Stomach (tissue), 9 donors: ENCODE measurements around the gene MYO10. TPM values are rescaled to one million over a fixed set of nuclear protein-coding genes. Genes with fewer than 3 reads are reported as not detected.

Source experiments
- DNase-seq, 2 donors: peaks; one replicate each; pipeline versions ENCODE4 v3.0.0 to v3.0.0-alpha.2; 2013 to 2019
- H3K27ac ChIP-seq, 5 donors: fragments of 200-600 bp in 4 of 5; sonication (generic) in 4 of 5; one replicate each; pipeline ENCODE4 v1.5.1; 2013 to 2019; ENCODE audit warnings: mild to moderate bottlenecking in 1 of 5, moderate library complexity in 1 of 5
- H3K27me3 ChIP-seq, 3 donors: fragments of 200-600 bp; sonication (generic); one replicate each; pipeline ENCODE4 v1.5.1; 2017 to 2019; ENCODE audit warnings: mixed run types in 1 of 3
- H3K36me3 ChIP-seq, 4 donors: fragments of 200-600 bp; sonication (generic); 1 replicate in 3 of 4; 2 replicates in 1 of 4; pipeline ENCODE4 v1.5.1; 2016 to 2019
- H3K4me1 ChIP-seq, 4 donors: fragments of 200-600 bp; sonication (generic); one replicate each; pipeline ENCODE4 v1.5.1; 2016 to 2019
- H3K4me3 ChIP-seq, 4 donors: fragments of 200-600 bp; sonication (generic) in 3 of 4; one replicate each; pipeline ENCODE4 v1.5.1; 2016 to 2019; ENCODE audit warnings: mild to moderate bottlenecking in 1 of 4
- H3K9me3 ChIP-seq, 4 donors: fragments of 200-600 bp; sonication (generic); one replicate each; pipeline ENCODE4 v1.5.1; 2016 to 2019
- CTCF ChIP-seq, 7 experiments: fragments of 450-650 bp in 4 of 7; fragments of 200-600 bp in 3 of 7; sonication (generic) in 3 of 7; IDR thresholded peaks; one replicate each; pipeline ENCODE4 v1.5.1; 2016 to 2019; ENCODE audit warnings: antibody characterized with exemption in 7 of 7, control low read depth in 2 of 7, mild to moderate bottlenecking in 1 of 7
- EP300 ChIP-seq: sonication (generic); formaldehyde crosslinking; IDR thresholded peaks from one replicate; pipeline ENCODE4 v1.6.1; 2017; ENCODE audit warnings: antibody characterized with exemption
- POLR2A ChIP-seq, 4 donors: fragments of 450-650 bp; IDR thresholded peaks; one replicate each; pipeline ENCODE4 v1.6.1; 2016; ENCODE audit warnings: antibody characterized with exemption in 4 of 4, control low read depth in 2 of 4, mild to moderate bottlenecking in 1 of 4, moderate library complexity in 1 of 4
- POLR2AphosphoS5 ChIP-seq, 3 donors: sonication (generic); formaldehyde crosslinking; IDR thresholded peaks; one replicate each; pipeline ENCODE4 v1.6.1; 2016; ENCODE audit warnings: antibody characterized with exemption in 3 of 3
- WGBS, 5 donors: extraction: QIAGEN DNeasy Blood & Tissue Kit in 3 of 5; methylation state at CpG; one replicate each; pipeline versions ENCODE4 v1.1.5 to v1.1.7; 2013 to 2018; 5-methylcytosine and 5-hydroxymethylcytosine counted together
- intact Hi-C: fragments of 100-400 bp; cut with DNase I; formaldehyde crosslinking; loops from one replicate; pipeline ENCODE4 v1.15.1; 2023; ENCODE audit warnings: low total_unique reads
- polyA plus RNA-seq, 3 donors: library from polyadenylated mRNA; stranded (reverse); fragments of 200-250 nt; gene quantifications; one replicate each; pipeline ENCODE4 v1.2.3, GENCODE V29; 2013
- total RNA-seq, 5 donors: library from RNA; depleted of rRNA; stranded (reverse); fragments of >200 nt; gene quantifications; one replicate each; pipeline versions ENCODE4 v1.1.0 to v1.2.3, GENCODE V29; 2014 to 2016
- donor health status: healthy with polysubstance abuse.
- donor health status: Bipolar disorder and iron deficiency.
- donor health status: healthy.

Gene MYO10
- total and polyA plus RNA-seq, 8 donors, result 6.8 to 233 (median 76.5) TPM

GRCh38 chr5:16690243-16690852 is 245.7 kb downstream of the MYO10 start:
- intact Hi-C loops, result no loop called here
- H3K4me3 ChIP-seq, result no peak overlapping the region
- no peaks in the 10 kb centered on the region for H3K27me3 ChIP-seq
- TF ChIP-seq CTCF (IDR thresholded peaks at IDR 0.05) (peak in 5 of 7 experiments; percentile 31 to 49 (median 42)), POLR2A (IDR thresholded peaks at IDR 0.05) (no peak)
- H3K4me1 ChIP-seq, result peaks cover 0 to 11% (median 0%) of the 10 kb centered on the region in 4 donors
- peak in 1 of 2 donors; percentile 70 for DNase-seq
- WGBS, 5 donors, result 57 to 76% (median 65%) methylated on average over 7 of the region's 7 CpGs
- peaks cover 31 to 86% (median 78%) of the 10 kb centered on the region in 4 donors for H3K36me3 ChIP-seq
- no peaks in the 10 kb centered on the region for H3K9me3 ChIP-seq
- no peak overlapping the region for H3K27ac ChIP-seq

GRCh38 chr5:16687898-16688297 is 248.2 kb downstream of the MYO10 start:
- intact Hi-C loops, result no loop called here
- no peaks in the 10 kb centered on the region for H3K27me3 ChIP-seq
- no peak for DNase-seq
- no peak for TF ChIP-seq EP300
- TF ChIP-seq POLR2AphosphoS5 (IDR thresholded peaks at IDR 0.05), result no peak
- no peak for TF ChIP-seq POLR2A (IDR thresholded peaks at IDR 0.05)
- TF ChIP-seq CTCF (IDR thresholded peaks at IDR 0.05), result no peak
- no peak overlapping the region for H3K4me3 ChIP-seq
- H3K4me1 ChIP-seq, result peaks cover 0 to 11% (median 0%) of the 10 kb centered on the region in 4 donors
- 45 to 74% (median 58%) methylated on average over 2 of the region's 2 CpGs for WGBS, 5 donors
- peaks cover 34 to 88% (median 80%) of the 10 kb centered on the region in 4 donors for H3K36me3 ChIP-seq
- no peaks in the 10 kb centered on the region for H3K9me3 ChIP-seq
- H3K27ac ChIP-seq, result no peak overlapping the region

GRCh38 chr5:16685069-16685468 is 251.0 kb downstream of the MYO10 start:
- intact Hi-C loops, result no loop called here
- H3K36me3 ChIP-seq, result peaks cover 53 to 99% (median 95%) of the 10 kb centered on the region in 4 donors
- H3K27ac ChIP-seq, result no peak overlapping the region
- peaks cover 0 to 5% (median 0%) of the 10 kb centered on the region in 4 donors for H3K4me1 ChIP-seq
- WGBS, 5 donors, result 75 to 81% (median 79%) methylated on average over 4 of the region's 4 CpGs
- TF ChIP-seq POLR2A (IDR thresholded peaks at IDR 0.05) (no peak), EP300 (no peak), POLR2AphosphoS5 (IDR thresholded peaks at IDR 0.05) (no peak), CTCF (IDR thresholded peaks at IDR 0.05) (no peak)
- no peaks in the 10 kb centered on the region for H3K27me3 ChIP-seq
- no peak for DNase-seq
- no peak overlapping the region for H3K4me3 ChIP-seq
- no peaks in the 10 kb centered on the region for H3K9me3 ChIP-seq

- no peaks in the 10 kb centered on the region for H3K27me3 ChIP-seq
- WGBS, 5 donors, result 82 to 91% (median 88%) methylated on average over 13 of the region's 13 CpGs
- H3K4me3 ChIP-seq, result no peak overlapping the region
- H3K9me3 ChIP-seq, result no peaks in the 10 kb centered on the region
- H3K36me3 ChIP-seq, result peaks cover 54 to 100% (median 93%) of the 10 kb centered on the region in 4 donors
- TF ChIP-seq POLR2A (IDR thresholded peaks at IDR 0.05), result no peak
- TF ChIP-seq CTCF (IDR thresholded peaks at IDR 0.05), result no peak
- no peak for TF ChIP-seq EP300
- no peak for TF ChIP-seq POLR2AphosphoS5 (IDR thresholded peaks at IDR 0.05)
- H3K4me1 ChIP-seq, result peaks cover 0 to 8% (median 3%) of the 10 kb centered on the region in 4 donors
- no peak for DNase-seq
- H3K27ac ChIP-seq, result no peak overlapping the region
- intact Hi-C loops, result no loop called here
Measured at GRCh38 chr5:16681876-16682275, 254.2 kb downstream of the MYO10 start.
